Panc1 (cell line): ENCODE data around the gene MTUS2.

Experiments used
- CTCF ChIP-seq: fragments of 450-650 bp; IDR thresholded peaks from 2 replicates; pipeline ENCODE4 v1.5.1; 2017; ENCODE audit warnings: mild to moderate bottlenecking
- POLR2AphosphoS5 ChIP-seq: IDR thresholded peaks from 2 replicates; pipeline ENCODE4 v1.6.1; 2012; ENCODE audit warnings: mild to moderate bottlenecking, low read depth, low read length, moderate library complexity
- SIN3A ChIP-seq: IDR thresholded peaks from 2 replicates; pipeline ENCODE4 v1.6.1; 2012; ENCODE audit warnings: low read depth, mild to moderate bottlenecking, low read length, moderate library complexity, borderline replicate concordance; ENCODE audit not compliant: insufficient read depth

DNA sequence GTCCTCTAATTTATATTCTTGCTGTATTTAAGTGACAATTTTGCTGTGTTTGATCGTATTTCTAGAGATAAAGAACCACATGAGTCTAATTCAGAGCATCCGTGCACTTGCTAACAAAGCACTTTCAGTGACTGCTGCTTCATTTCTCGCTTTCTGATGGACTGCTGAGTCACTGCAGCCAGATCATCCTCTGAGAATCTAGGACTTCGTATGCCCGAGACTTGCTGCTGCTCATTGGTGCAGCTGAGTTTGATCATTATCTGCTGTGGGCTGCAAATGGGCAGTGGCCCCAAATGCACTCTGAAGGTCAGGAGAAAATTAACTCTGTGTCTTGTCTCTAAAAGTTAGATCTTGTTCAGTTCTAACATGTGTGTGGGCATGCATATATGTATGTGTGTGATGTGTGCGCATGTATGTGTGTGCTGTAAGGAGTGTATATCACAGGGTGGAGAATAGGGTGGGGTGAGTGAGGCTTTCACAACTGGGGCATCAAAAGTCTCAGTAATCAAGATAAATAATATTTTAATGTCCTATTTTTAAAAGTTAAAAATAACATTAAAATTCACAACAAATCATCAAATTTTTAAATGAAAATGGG is 342.6 kb downstream of the MTUS2 start:
- TF ChIP-seq CTCF = no peak
- no peak for TF ChIP-seq SIN3A
- no peak for TF ChIP-seq POLR2AphosphoS5
